HG03159 (cell line): Measurements from ENCODE around the gene PDLIM4.

Source experiments
- ATAC-seq: cut with Tn5 transposase; IDR thresholded peaks from one replicate; pipeline ENCODE4 v1.9.1; 2021; ENCODE audit warnings: mild to moderate bottlenecking, moderate library complexity; ENCODE audit not compliant: unreplicated experiment

Gene PDLIM4

DNA sequence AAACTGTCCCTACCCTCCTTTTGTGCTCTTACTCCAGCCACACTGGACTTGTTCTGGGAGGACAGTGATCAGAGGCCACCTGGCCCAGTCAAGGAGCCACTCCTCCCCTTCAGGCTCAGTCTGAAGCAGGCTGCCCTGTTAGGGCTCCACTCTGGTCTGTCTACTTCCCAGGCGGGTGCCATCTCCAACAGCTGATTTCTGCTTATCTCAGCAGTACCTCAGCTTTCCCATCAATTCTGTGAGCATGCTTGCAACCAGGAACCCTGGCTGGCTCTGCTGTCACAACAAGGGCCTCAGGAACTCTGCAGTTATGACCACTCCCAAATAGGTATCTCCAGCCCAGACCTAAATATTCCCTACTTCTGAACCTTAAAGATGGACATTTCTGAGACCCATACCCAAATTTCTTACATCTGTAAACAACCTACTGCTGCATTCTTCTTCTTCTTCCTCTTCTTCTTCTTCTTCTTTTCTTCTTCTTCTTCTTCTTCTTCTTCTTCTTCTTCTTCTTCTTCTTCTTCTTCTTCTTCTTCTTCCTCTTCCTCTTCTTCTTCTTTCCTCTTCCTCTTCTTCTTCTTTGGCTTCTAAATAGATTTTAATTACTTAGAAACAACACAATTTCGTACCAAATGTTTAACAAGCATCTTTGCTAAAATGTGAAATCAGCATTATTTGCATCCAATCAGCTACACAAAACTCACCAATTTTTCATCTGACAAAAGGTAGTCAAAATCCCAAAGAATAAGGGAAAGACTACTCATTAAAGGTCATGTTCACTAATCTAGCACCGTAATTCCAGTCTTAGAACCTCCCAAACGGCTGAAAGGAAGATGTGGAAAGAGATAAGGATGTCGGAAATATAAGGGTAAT is 23.1 kb downstream of the PDLIM4 start:
- no peak for ATAC-seq

DNA sequence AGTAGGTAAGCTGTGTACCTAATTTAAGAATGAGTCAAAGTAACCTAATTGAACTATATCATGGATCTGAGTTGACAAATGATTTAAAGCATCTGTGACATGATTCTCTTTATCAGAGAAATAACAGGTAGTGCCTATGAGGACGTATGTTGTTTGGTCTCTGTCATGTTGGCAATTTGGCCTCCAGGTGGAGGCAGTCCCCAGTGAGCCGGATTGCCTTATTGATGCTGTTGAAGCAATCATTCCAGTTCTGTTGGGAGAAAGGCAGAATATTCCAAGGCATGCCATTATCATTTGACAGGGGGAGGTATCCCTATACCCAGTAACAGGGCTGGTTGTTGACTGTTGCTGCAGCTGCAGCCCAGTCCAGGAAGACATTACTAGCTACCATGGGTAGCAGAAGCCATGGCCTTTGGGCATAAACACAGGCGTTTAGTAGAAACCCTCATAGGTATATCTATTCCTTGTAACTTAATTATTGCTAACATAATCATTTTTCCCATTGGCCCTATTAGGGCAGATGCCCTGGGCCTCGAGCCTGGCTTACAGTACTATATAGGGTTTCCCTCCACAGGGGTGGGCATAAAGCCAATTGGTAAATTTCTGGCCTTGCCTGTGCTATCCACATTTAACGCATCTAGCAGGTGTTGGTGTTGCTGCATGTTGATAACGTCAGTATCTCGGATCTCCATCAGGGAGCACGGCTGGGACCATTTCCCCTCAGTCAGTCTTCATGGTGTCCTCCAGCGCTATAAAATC is 24.5 kb downstream of the PDLIM4 start:
- no peak for ATAC-seq

DNA sequence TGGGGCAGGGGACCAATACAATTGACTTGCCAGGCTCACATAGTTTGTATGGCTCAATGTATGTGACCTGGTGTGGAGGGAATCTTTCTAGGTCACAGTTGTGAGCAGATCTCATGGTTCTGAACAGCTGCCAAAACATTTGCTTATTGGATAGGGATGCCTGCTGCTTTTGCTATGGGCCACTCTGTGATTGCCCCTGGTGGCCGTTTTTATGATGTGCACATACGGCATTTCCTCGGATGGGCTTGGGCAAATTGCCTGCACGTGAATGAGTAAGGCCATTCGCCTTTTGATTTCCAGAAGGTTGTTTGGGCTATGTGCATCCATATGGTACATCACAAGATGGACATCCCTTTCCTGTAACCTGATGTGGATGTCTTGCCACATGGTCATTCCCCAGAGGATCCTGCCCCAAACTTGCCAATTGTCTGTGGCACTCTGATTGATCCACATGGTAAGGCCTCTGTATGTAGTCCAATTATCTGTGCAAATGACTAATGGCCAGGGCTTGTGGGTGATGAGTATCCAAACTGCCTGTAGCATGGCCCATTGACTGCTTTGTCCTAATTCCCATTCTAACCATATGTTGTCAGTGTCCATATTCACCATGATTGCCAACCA is 26.0 kb downstream of the PDLIM4 start:
- ATAC-seq, result no peak

DNA sequence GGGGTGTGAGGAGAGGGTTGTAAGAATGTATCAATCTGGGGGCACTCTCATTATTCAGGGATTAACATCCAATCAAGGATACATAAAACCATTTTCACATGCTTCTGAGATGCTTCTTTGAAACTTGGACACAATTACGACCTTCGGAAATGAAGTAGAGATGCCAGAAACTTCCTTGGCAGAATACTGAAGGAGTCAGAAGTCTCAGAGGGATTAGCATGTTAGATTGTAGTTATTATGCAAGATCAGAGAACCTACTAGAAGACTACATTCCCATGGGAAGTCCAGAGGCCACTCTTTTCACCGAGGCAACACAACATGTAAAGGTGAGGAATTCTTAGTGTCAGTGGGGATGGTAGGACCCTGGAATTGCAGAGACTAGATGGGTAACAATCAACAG is 31.6 kb downstream of the PDLIM4 start:
- no peak for ATAC-seq

DNA sequence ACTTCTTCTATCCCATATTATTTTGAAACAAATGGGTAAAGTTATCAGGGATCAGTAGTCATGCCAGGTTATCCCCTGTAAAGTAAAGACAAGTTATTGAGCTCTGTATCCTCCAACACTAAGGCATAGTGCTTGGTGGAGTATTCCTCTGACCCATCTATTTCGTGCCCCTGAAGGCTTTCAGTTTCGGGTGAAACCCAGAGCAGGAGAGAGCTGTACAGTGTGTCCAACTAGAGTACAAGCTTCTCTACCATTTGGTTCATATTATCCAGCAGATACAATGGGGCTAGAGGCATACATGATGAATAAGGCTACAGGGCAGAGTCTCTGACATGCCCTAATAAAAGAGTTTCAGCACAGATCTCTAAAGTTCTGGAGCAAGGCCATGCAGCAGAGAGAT is 33.5 kb downstream of the PDLIM4 start:
- ATAC-seq, result no peak

DNA sequence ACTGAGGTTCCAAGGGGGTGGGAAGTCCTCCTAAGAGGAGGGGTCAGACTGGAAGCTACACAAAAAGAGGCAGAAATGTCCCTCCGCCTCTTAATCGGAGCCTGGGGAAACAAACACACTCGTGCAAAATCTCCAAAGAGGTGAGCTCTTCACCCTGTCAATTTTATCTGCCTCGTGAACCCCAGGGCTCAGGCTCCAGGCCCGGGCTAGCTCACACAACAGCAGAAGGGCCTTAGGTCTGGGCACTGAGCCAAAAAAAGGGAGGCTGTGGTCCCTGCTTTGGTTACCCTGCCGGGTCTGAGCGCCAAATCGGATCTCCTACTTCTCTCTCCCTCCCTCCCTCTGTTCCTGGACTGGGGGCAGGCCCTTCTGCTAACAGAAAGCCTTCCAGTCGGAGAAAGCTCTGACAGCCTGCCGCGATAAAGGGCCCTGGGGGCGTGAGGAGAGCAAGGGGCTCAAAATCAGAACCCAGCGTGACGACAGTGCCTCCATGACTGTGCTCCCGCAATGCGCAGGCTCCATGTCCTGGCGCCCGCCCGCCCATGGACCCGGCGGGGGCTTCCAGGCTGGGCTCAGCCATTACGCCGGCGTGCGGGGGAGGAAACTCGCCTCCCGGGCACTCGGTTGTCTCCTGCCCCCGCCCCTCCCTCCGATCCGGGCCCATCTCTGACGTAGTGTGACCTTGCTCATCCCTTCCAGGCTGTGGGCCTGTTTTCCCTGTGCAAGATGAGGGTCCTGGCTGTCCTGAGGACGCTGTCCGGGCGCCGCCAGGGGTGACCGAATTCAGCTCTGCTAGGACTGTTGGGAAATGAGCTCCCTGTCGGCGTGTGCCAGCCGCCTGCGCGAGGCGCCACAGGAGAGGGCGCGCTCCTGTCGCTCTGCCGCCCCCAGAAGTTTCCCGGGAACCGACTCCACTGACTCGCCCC is 35.8 kb downstream of the PDLIM4 start:
- peak; percentile 33 for ATAC-seq

DNA sequence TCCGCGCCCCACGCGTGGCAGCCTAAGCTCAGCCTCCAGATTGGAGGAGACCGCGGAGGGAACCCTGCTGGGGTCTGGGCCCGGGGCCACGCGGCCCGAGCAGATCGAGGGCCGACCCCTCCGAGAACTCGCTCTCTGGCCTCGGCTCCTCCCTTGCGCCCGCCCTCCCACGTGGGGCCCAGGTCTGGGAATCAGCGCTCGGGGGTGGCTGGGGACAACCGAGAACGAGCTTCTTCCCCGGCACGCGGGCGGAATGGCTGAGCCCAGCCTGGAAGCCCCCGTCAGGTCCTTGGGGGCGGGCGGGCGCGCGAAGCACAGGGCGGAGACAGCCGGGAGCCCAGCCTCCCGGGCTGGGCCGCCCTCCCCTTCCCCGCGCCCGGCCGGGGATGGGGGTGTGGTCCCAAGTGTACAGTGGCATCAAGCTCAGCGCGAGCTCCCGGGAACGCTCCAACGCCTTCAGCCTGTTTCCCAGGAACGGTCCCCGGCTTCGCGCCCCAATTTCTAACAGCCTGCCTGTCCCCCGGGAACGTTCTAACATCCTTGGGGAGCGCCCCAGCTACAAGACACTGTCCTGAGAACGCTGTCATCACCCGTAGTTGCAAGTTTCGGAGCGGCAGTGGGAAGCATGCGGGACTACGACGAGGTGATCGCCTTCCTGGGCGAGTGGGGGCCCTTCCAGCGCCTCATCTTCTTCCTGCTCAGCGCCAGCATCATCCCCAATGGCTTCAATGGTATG is 36.7 kb downstream of the PDLIM4 start, which contains the start of gene SLC22A4:
Gene SLC22A4 (plus strand): TSS at position 403 of the 736 bp plus-strand sequence. CDS start 223 bp downstream, at position 626.
- peak; percentile 63 for ATAC-seq

DNA sequence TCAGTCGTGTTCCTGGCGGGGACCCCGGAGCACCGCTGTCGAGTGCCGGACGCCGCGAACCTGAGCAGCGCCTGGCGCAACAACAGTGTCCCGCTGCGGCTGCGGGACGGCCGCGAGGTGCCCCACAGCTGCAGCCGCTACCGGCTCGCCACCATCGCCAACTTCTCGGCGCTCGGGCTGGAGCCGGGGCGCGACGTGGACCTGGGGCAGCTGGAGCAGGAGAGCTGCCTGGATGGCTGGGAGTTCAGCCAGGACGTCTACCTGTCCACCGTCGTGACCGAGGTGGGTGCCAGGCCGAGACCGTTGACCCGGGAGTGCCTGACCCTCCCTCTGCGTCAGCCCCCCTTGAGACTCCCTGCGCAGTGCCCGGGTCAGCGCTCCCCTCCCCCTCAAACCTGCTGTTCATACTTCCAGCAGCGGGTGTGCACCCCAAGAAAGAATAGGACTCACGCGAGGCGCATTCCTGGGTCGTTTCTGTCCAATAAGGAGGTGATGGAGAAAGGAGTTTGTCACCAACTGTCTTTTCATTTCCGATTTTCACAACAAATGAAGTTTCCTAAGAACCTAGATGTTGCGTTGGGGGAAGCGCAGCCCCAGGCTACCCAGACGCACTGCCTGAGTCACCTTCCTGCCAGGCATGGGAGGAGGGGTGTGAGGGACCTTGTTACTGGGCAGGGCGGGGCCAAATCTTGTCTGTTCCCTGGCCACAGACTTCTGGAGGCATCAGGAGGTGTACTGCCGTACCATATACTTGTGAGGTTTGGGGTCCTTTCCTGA is 37.4 kb downstream of the PDLIM4 start:
- ATAC-seq, result peak; percentile 17

DNA sequence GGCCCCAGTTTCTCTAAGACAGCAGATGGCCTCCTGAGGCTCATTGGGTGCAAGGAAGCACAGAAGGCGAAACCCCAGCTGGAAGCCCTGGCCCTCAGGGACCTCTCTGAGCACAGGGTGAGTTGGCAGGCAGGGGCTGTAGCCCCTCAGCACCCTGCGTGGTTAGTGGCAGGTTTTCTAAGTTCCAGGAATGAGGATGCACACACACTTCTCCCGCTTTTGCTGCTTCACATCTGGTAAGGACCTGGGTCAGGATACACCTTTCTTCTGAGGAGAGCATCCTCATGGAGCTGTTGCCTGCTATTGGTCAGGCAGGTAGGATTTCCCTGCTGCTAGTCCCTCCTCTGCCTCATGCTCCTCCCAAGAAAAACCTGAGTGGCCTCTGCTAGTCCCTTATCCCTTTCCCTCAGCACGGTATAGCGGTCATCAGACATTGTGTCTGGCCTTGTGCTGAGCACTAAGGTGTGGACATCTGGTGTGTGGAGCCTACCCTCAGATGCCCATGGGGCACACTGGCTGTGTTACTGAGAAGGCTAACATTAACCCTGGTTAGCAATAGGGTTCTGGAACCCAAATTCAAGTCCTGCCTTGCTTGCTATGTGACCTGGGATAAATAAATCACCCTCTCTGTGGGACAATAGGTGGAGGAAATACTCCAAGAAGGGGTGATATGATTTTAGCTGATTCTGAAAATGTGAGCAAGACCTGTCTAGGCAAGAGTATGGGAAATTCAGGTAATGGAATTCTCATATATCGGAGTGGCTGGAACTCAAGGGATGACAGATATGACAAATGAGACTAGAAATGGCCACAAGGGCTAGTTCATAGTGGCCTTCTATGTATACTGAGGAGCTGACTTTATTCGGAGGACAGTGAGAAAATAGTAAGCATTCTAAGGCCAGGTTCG is 38.3 kb downstream of the PDLIM4 start:
- ATAC-seq, result no peak

DNA sequence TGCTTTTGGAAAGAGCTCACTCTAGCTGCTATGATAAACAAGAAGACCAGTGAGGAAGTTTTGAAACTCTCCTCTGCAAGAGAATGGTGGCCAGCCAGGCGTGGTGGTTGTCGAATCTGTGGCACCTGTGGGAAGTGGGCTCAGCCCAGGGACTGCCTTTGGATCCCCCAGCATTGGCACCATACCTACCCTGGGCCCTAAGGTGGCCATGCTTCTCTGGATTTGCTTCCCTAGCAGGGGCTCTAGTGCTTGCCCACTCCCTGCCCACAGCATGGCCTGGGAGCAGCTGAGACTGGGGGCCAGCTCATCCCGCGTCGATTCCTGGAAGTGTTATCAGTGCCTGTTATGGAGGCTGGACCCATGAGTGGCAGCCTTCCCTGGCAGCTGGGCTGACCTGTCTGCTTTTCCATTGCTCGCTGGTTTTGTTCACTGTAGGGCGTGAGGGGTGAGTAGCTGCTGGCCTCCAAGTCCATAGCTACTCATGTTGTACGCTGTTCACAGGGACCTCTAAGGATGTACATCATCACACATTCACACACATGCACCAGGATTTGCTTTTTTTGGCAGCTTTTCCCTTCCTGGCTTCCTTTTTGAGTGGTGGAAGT is 39.0 kb downstream of the PDLIM4 start:
- ATAC-seq, result no peak

DNA sequence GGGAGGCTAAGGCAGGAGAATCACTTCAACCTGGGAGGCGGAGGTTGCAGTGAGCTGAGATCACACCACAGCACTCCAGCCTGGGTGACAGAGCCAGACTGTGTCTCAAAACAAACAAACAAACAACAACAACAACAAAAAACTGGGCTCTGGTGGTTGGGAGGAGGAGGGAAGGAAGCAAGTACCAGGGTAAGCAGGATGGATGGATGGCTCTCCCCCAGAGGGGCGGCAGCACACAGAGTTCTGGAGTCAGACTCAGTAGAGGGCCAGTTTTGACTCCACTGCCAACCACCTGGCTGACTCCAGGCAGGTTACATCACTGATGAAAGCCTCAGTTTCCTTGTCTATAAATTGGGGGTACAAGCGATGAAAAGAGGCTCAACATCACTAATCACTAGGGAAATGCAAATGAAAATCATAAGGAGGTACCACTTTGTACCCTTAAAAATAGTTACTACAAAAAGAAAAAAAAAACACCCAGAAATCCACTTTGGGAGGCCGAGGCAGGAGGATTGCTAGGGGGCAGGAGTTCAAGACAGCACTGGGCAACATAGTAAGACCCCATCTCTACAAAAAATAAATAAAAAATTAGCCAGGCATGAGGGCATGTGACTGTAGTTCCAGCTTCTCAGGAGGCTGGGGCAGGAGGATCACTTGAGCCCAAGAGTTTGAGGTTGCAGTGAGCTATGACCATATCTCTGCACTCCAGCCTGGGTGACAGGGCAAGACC is 39.9 kb downstream of the PDLIM4 start:
- ATAC-seq, result no peak

DNA sequence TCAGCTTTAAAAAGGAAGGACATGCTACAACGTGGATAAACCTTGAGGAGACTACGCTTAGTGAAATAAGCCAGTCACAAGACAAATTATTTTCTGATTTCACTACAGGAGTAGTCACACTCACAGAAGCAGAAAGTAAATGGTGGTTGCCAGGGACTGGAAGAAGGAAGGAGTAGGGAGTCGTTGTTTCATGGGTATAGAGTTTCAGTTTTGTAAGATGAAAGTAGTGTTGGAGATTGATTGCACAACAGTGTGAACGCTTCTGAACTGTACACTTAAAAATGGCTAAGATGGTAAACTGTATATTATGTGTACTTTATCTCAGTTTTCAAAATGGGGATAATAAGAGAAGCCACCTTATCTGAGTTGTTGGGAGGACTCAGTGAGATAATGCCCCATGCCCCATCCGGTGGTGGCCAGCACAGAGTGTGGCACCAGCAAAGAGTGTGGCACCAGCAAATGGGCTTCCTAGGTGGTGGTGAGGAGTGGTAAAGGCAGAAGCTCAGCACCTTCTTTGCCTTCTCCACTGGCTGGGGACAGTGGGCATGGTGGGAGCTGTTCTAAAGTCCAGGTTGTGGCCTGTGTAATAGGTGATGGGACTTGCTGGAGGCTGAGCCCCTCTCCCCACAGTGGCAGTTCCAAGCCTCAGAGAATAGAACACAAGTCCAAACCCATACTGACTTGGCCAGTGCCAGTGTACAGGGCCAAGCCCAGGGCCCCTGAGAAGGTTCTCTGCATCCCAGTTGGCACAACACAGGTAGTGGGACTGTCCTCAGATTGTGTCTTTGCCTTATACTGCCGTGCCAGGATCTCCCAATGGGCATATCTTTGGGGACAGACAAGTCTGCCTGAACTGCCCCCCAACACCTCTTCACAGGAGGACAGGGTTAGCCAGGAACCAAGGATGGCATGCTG is 41.1 kb downstream of the PDLIM4 start:
- no peak for ATAC-seq

DNA sequence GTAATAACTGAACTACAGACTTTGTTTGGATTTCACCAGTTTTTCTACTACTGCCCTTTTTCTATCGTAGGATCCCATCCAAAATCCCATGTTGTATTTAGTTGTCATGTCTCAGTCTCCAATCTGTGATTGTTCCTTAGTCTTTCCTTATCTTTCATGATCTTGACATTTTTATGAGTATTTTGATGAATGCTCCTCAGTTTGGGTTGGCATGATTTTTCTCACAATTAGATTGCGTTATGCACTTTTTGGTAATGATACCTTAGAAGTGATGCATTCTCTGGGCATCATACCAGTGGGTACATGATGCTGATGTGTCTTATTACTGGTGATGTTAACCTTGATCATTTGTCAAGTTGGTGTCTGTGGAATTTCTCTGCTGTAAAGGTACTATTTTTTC is 42.4 kb downstream of the PDLIM4 start:
- ATAC-seq, result no peak

DNA sequence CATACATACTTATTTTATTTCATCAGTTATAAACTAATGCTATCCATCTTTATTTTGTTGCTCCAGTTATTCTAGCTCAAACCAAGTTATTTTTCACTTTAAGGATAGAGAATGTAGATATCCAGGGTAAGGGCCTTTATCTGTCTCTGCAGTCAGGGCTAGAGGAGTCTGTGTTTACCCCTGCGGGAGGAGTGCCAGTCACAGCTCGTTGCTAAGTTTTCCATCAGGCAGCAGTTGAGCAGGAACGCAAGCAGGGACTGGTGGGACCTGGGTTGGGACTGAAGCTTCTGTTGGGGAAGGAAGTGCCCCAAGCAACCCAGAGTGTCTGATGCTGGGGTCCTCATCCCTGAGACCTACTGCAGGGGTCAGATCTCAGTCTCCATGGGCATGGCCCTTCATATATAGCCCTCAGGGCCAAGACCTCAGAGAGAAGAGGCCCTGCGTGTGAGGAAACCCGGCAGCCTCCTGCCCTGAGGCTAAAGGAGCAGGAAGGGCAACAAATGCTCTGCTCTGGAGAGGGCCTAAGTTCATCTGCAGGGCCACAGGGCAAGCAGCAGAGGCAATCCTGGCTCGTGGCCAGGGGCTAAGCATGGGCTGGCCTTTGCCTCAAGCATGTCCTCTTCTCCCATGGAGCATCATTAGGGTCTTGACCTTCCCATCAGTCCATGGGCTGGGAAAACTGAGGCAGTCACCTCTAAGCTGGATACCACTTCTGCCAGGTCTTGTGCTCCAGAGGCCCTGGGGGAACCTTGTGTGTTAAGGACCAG is 43.3 kb downstream of the PDLIM4 start:
- ATAC-seq, result no peak
